ENCODE measurements around the gene ARHGEF3.
A peak's percentile ranks its signal among the peaks of the same experiment; 100 is the strongest.

Gene ARHGEF3

DNA sequence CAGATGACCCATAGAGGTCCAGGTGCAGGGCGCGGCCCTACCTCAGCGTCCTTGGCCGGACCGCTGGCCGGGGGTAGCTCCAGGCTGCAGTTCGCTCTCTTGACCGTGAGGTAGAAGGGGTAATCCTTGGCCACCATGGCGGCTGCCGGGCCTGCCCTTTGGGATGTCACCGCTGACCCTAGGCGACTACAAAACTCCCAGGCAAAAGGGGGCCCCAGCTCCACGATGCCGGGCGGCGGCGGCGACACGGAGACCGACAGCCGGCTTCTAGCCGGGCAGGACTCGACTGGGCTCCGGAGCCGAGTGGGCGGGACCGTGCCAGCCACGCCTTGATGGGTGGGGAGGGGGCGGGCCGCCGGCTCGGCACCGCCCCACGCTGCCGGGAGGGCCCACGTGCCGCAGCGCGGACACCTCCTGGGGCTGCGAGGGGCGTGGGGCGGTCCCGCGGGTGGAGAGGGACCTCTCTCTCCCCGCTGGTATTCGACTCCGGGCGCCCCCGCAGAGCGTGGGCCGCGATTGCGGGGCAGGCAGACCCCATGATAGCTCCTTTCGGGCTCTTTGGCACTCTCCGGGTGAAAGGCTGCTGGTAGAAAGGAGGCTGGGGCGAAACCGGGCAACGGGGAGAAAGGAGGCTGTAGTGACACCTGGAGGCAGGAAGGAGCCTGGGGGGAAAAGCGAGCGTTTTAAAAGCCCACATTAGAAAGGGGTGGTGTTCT, at the start of gene ARHGEF3:
TSS of gene ARHGEF3 (minus strand) at position 288 of the 716 bp plus-strand sequence. CDS start at position 137, 151 bp downstream.
- peak; percentile 85 for DNase-seq (ENCODE audit: low spot score)

DNA sequence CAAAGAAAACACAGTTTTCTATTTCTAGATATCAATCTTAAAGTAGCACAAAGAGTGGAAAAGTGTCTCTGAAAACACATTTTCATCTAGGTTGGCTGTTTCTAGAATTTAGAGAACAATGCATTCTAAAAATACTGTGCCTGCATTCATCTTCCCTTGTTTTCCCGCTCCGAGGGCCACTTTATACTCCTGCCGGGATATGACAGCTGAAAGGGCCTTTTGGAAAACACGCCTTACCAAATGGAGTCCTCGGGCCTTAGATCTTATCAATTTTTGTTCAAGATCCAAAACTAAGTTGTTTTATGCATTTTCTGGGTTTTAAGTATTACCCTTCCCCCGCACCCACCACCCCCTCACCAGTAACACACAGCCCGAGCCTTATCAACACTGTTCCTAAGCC, 47.9 kb upstream of the ARHGEF3 start:
- DNase-seq (ENCODE audit: low spot score): no peak

GRCh38 chr3:56845505-56845904, 43.8 kb upstream of the ARHGEF3 start:
- no peak for DNase-seq (ENCODE audit: low spot score)

GRCh38 chr3:56844536-56844935, 42.8 kb upstream of the ARHGEF3 start:
- DNase-seq (ENCODE audit: low spot score): no peak

- no peak for DNase-seq (ENCODE audit: low spot score)
Measured at GRCh38 chr3:56839784-56840715, 38.3 kb upstream of the ARHGEF3 start.

- no peak for DNase-seq (ENCODE audit: low spot score)
Measured at GRCh38 chr3:56838448-56838847, 36.7 kb upstream of the ARHGEF3 start.

DNA sequence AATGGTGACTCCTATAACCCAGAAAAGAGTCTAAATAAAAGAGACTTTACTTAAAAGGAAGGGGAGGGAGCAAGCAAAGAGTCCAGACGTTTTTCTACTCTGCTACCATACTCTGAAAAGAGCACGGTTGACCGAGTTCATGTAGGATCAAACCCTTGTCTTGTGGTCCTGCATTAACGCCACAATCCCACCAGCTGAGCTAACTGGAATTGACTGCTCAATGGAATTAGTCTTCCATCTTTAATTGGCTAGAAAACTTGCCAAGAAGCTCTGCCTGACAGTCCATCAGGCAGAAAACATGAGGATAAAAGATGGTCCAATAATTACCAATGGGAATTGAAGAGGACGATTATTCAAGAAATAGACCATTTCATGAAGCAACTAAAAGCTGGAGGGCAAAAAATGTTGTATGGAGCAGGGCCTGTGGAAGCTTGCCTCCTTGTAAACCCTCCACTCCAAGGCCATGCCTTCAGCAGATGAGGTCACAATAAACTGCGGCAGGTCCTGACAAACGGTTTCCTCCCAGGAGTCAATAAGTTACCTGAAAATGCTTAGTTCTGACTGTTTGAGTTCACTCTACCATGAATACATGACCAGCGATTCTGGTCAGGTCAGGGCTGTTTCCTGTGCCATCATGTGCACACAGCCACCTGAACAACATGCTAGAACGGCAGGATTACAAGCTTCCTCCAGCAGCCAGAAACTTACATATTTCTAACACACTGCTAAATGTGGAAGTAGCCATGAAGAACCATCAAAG, 35.6 kb upstream of the ARHGEF3 start:
- no peak for DNase-seq (ENCODE audit: low spot score)

DNA sequence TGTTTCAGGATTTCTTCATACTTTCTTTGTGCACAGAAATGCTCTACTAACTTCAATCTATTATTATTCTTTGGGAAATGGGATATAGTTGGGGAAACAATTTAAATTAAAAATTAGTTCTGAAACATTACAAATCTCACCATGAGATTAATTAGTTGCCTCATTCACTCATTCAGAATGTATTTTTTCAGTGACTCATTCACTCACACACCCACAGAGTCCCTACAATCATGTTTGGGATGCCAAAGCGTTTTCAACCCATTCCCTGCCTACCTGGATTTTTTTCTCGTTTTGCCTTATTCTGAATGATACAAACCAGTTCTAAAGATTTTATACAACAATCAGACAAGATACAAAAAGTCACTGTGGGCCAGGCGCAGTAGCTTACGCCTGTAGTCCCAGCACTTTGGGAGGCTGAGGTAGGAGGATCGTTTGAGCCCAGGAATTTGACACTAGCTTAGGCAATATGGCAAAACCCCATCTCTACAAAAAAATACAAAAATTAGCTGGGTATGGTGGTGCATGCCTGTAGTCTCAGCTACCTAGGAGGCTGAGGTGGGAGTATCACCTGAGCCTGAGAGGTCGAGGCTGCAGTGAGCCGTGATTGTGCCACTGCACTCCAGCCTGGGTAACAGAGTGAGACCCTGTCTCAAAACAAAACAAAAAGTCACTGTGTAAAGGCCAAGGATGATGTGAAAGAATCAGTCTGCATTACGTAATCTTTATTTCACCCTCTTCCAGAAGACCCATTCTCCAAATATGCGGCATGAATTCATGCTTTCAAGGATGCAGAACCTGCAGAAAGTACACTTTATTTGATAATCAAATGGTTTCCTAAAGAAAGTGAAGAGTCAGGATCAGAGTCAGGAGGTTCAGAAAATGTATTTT, 34.8 kb upstream of the ARHGEF3 start:
- no peak for DNase-seq (ENCODE audit: low spot score)

DNA sequence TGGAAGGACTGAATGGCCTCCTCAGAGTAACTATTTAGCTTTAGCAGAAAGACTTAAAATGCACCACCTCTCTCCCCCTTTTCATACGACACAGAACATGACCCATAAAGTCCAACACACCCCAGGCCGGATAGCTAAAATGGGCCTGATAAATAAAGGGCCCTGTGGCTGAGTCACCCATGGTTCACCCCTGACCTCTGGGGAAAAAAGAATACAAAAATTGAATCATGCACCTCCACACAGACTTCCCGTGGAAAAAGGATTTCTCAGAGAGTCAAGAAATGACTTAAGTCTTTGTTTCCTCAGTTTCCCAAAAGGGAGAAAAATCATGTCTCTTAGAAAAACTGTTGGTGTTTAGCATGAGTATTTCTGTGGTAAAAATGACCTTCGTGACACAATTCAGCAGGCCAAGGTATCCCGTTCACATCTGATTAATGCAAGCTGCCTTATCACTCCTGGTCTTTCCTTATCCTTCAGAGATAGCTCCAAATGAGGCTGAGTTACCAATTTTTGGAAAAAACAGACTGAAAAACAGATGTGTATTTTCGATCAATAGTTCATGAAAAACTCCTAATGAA, 34.0 kb upstream of the ARHGEF3 start:
- no peak for DNase-seq (ENCODE audit: low spot score)

DNA sequence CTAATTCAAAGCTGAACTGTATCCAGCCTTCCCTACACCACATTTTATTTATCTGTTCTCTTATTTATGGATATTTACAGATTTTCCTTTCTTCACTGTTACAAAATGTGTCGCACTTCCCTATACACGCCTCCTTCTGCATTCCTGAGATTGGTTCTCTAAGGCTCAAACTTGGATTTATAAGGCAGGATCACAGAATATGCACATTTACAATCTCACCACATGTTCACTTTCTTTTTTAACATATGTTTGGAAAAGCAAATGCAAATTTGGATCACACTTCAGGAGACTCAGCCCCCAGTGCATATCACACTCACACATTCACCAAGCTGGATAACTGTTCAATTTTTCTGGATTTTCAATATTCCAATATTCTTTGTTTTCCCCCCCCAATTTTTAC, 31.8 kb upstream of the ARHGEF3 start:
- no peak for DNase-seq (ENCODE audit: low spot score)

DNA sequence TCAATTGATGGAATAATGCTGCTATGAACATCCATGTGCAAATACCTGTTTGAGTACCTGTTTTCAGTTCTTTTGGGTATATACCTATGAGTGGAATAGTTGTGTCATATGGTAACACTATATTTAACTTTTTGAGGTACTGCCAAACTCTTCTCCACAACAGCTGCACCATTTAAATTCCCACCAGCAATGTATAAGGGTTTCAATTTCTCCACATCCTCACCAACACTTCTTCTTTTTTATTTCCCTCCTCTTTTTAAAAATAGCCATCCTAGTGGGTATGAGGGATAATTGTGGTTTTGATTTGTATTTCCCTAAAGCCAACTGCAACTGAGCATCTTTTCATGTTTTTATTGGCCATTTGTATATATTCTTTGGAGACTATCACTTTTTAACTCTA, 31.3 kb upstream of the ARHGEF3 start:
- DNase-seq (ENCODE audit: low spot score): no peak

- no peak for DNase-seq (ENCODE audit: low spot score)
Measured at GRCh38 chr3:56831572-56831971, 29.8 kb upstream of the ARHGEF3 start.

DNA sequence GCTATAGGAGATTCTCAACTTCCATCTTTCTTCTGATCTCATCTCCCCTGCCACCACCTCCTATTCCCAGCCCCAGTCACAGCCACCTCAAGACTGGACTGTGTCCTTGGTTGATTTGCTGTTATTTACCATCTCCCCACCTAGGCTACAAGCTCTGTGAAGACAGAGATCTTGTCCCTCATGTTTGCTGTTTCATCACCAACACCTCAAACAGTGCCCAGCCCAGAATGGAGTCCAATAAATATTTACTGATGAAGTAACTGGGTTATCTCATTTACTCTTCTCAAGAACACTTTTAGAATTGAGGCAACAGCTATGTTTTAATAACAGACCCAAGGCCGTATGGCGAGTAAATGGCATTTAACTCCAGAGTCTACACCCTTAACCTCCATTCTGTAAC, 29.1 kb upstream of the ARHGEF3 start:
- DNase-seq (ENCODE audit: low spot score): no peak

GRCh38 chr3:56829533-56829932, 27.8 kb upstream of the ARHGEF3 start:
- no peak for DNase-seq (ENCODE audit: low spot score)

DNA sequence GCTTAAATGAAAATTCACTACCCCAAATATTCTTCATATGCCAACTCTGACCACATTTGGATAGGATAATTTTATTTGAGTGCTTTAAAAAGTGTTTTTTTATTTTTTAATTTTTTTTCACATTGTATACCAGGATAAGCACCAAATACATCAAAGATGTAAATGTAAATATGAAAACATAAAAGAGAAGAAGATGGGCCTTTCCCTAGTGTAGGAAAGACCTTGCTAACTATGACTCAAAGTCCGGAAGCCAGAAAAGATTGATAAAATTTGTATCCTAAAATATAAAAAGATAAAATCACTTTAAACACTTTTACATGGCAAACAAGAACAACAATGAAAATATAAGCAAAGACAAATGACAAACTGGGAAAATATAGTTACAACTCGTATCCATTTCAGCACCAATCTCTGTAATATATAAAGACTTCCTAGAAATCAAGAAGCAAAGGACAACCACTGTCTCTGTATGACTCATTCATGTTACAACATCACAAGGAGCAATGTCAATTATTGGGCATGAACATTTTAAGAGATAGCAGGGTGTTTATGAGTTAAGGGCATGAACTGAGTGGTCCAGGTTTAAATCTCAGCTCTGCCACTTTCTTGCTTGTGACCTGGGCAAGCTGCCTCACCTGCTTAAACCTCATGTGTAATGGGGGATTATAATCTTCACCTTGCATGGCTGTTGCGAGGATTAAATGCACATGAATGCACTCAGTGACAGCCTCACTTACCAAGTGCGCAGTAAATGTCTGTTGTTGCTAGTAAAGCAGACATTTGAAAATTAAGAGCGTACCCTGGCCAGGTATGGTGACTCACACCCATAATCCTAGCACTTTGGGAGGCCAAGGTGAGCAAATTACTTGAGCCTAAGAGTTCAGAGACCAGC, 25.3 kb upstream of the ARHGEF3 start:
- no peak for DNase-seq (ENCODE audit: low spot score)

DNA sequence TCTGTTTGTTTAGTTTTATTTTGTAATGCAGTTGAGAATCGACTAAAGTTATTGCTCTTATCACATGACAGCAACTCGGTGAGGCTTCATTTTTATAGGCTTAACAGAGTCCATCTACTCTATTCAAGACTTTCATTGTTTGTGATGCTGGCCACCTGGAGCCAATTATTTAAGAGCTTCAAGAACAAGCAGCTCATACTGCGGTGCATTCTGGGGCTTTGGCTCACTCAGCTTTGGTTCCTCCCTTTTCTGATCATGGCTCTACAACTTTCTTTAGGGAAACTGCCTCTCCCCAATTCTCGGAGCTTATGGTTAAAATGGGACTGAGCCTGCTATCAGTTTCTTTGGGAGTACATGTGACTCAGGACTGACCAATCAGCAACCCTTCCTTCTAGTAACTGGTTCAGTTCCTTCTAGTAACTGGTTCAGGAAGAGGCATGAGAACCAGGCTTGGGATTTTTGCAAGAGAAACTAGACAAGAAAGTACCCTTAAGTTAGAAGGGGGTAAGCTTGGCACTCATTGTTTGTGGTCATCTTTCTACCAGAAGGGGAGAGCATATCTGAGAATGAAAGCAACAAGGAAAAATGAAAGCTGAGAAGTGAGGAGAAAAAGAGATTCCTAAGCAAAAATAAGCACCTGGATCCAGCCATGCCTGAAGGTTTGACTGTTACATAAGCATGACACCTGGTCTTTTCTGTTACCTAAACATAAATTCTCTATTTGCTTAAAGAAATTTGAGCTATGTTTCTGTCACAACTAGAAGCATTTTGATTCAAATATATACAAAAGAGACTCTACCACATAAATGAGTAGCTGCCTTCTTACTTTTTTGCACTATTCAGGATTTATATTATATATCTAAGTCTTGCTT, 24.1 kb upstream of the ARHGEF3 start:
- no peak for DNase-seq (ENCODE audit: low spot score)

DNA sequence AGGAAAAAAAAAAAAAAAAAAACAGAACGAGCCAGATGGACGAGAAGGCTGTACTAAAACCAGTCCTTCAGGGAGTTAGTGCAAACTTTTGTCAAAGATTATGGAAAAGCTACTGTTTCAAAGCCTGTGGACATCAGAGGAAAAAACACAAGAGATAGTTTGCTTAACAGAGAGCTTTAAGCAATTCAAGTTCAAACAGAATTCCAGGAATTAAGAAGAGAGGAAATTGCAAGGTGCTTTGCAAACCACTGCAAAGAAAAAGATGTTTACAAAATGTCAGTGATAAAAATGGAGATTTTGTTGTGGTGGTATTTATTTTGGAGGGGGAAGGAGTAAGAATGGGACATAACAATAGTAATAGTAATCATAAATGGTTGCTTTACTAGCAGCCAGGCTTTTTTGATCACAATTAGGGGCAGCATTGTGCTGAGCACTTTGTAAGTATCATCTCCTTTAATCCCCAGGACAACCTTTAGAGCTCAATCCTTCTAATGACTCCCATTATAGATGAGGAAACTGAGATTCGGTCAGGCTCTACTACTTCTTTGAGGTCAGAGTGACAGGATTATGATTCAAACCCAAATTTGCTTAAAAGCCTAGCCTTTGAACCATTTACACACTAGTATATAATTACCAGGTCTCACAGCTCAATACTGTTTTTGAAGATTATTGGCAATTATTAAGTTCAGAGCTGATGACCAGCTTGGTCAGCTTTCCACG, 22.4 kb upstream of the ARHGEF3 start:
- no peak for DNase-seq (ENCODE audit: low spot score)

GRCh38 chr3:56823421-56823926, 21.7 kb upstream of the ARHGEF3 start:
- no peak for DNase-seq (ENCODE audit: low spot score)
